ENCODE data around the gene C16orf87.

Gene C16orf87

DNA sequence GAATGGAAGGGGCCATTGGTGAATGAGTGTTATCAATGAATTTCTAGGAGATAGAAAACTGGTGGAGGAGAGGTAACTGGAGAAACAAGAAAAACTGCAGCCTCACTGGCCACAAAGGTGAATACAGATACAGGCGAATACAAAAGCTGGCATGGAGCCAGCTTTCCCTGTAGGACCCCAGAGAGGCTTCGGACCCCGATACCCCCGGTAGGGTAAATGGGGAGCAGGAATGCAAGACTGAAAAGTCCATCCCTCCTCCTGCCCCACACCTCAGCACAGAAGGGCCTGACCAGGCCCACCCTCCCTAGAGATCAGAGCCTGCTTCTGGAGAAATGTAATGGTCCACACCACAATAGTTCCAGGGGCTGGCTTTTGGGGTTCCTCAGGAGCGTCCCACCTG lies 78.0 kb downstream of the C16orf87 start:
- no peak for DNase-seq

DNA sequence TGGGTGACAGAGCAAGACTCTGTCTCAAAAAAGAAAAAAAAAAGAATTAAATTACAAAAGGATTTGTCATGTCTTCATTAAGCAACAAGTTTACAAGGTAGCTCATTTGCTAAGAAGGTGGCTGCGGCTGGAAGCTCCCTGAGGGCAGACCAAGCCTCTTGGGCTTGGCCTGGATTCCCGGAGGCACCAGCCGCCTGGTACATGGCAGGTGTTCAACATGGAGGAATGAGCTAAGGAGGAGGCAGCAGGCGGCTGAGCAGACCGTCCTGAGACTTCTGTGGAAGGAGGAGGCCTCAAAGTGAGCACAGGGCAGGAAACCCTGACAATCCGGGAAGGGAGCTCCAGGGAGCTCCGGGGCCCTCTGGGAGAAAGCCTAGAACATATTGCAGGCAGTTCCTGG lies 79.6 kb downstream of the C16orf87 start:
- DNase-seq: no peak

DNA sequence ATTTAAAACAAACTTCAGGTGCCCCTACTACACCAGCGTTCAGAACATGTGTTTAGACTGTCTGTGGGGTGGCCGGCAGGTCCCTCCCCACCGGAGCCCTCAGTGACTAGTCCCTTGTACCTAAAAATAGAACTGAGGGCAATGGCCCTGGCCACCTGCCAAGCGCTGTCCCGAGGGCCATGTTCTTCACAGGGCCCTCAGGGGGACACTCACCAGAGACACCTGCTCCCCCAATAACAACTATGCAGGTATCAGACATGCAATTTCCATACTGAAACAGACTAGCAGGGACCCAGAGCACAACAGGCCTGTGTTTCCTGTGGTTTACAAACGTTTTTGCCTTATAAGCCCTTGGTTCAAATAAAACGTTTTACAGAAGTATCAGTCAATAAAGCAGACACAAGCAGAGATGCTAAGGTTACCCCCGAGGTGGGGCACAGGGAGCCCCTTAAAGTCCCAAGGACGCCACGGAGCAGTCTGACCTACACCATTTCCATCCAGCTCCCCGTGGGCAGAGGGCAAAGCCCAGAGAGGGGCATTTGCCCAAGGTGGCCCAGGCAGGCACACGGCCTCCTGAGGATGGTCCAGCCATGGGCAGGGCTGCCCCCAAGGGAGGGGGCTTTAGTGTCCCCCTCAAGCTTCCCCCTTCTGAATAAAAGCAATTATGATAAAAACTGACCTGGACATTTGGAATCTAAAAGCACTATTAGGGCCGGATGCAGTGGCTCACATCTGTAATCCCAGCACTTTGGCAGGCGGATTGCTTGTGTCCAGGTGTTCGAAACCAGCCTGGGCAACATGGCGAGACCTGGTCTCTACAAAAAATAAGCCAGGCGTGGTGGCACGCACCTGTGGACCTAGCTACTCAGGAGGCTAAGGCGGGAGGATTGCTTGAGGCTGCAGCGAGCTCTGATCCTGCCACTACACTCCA lies 81.9 kb downstream of the C16orf87 start:
- no peak for DNase-seq

DNA sequence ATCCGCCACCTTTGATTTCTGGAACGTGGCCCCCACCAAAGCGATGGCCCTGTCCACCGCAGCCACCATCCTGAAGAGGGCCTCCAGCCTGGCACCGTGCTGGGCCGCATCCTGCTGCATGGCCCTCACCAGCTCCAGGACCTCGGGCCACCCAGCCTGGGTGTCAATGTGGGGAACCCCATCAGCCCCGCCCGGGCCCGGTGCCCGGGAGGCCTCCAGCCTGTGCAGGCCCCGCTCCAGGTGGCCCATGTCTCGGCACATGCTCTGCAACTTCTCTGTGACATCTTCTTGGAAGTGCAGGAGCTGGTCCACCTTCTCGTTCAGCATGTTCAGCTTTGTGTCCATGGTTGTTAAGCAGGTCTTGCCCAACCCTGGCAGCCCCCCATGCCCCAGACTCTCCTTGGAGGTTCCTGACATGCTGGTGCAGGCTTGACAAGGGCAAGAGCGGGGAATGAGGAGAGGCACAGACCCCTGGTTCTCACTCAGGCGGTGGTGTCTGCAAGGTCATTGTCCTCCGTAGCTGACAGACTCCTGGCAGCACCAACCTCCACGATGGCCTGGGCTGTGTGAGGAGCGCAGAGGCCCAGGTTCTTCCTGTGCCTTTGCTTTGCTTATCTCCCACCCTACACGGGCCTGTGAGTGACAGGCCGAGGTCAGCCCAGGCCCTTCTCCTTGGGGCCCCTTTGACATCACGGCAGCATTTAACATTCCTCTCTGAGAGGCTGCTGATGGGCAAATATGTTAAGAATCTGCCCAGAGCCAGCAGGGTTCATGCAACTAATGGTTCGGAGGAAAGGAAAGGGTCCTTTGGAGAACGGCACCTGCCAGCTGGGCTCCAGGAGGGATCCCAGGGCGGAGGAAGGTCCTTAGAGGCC lies 83.0 kb downstream of the C16orf87 start, which contains the start of gene MYLK3:
MYLK3 (minus strand) TSS at position 568 of the 875 bp plus-strand sequence; CDS start at position 417, 151 bp downstream.
- no peak for DNase-seq

DNA sequence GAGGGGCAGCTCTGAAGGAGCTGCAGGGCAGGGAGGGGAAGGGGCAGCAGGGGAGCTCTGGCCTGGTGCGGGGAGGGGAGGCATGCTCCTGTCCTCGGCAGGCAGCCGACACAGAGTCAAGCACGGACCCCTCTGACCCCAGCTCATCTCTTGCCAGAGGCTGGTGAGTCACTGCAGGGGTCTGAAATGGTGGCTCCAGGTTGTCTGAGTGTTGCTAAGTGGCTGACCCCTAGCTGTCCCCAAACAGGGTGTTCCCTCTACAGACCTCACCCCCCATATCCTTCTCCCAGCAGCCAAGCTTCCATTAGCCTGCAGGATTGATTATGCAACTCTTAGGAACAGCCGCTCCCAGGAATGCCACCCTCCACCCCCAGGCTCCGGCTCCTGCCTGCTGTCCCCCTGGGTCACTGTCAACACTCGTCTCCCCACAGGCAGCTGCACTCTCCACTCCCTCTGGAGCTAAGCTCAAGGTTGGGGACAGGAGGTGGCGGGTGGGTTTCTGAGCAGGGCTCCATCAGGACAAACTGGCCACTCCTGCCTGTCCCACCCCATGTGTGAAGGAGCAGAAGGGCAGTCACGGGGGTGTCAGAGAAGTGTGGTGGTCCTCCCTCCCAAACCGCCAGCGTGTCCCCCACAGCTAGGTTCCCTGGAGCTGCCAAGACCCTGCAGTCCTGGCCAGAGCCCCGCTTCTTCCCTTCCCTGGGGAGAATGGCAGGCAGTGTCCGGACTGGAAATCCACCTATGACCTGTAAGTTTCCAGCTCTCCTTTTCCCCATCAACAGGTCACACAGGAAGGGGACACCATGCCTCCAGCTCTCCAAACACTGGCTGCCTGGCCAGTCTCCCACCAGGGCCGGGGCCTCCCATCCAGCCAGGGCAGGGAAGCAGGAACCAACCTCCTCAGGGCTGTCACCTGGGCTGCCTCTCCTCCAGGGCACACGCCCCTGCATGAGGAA lies 83.9 kb downstream of the C16orf87 start:
- no peak for DNase-seq
